ENCODE measurements around the gene MICALL2.

Gene MICALL2

DNA sequence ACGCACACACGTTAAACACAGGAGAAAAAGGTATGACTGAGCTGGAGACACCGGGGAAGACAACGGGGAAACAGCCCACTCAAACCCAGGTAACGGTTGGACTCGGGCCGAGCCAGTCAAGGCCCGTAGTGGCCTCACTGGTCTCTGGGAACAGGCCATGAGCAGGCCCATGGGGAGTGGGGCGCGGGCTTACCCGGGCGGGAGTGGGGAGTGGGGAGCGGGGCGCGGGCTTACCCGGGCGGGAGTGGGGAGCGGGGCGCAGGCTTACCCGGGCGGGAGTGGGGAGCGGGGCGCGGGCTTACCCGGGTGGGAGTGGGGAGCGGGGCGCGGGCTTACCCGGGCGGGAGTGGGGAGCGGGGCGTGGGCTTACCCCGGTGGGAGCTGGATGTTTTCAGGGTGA, 33.4 kb upstream of the MICALL2 start:
- no peak for DNase-seq

DNA sequence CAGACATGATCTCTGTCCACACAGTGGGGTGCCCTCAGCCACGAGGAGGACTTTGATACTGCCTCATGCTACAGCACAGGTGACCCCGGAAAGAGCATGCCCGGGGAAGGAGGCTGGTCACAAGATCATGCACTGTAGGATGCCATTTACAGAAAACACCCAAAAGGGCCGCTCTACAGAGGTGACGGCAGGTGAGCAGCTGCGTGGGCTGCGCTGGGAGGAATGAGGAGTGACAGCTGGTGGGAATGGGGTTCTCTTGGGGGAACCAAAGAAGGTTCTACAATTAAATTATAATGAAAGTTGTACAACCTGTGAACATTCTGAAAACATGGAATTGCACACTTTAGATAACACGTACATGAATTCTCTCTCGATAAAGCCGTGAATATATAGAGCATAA, 33.0 kb upstream of the MICALL2 start:
- no peak for DNase-seq

DNA sequence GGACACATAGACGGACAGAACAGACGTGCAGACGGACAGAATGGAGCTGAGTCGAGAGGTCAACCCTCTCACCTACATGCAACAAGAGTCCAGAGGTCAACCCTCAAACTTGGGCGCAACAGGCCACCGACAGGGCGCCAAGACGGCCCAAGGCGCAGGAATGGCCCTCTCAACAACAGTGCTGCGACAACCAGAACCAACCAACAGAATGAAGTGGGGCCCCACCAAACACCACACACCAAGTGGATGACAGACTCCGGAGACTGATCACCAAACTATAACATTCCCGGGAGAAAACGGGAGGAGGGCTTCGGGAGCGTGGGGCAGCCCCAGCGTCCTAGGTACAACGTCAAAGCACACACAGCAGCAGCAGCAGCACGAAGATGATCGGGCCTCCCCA, 31.6 kb upstream of the MICALL2 start:
- no peak for DNase-seq

DNA sequence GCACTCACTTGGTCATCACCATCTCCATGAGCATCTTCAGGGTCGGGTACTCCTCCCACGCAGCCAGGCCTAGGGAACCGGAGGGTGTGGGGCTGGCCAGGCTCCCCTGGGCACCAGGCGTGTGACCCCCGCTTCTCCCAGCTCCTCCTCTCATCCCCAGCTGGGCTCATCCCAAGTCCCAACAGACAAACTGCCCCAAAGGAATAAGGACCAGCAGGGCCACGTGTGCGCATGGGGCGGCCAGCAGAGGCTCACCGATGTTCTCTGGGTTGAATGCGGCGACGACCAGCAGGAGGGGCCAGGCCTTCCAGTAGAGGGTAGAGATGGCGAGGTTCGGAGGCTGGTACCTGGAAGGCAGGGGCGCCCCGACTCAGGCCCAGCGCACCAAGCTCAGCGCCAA, 30.1 kb upstream of the MICALL2 start:
- DNase-seq = no peak

DNA sequence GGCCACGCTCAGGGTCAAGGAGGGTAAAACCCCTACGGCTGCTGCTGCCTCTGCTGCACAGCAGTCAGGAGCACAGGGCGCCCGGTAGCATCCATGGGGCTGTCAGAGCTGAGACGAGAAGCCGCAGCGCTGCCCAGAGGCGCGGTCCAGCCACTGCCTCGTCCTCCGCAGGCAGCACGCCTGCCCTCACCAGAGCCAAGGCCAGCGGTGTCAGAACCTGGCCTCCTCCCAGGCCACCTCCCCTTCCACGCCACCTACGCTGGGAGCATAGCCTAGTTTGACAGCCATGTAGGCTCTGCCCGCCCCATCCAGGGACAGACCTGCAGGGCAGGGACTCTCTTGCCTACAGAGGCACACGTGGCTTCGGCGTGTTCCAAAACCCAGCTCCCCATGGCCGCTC, 28.7 kb upstream of the MICALL2 start:
- DNase-seq = no peak

DNA sequence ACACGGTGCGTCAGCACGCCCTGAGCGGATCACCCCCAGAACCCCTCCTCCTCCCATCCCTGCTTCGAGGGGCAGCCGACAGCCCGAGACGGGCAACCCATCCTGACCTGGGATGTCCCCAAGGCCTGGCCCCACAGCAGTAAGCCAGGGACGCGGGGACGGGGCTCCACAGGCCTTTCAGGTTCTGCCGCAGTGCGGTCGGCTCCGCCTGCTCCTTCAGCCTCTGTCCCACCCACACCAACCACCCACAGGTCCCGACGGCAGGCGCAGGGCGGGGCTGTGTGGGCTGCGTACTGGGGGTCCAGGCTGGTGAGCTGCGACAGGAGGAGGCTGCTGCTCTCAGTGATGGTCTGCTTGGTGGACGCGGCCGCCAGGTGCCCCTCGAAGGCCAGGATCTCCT, 28.2 kb upstream of the MICALL2 start:
- DNase-seq = no peak

DNA sequence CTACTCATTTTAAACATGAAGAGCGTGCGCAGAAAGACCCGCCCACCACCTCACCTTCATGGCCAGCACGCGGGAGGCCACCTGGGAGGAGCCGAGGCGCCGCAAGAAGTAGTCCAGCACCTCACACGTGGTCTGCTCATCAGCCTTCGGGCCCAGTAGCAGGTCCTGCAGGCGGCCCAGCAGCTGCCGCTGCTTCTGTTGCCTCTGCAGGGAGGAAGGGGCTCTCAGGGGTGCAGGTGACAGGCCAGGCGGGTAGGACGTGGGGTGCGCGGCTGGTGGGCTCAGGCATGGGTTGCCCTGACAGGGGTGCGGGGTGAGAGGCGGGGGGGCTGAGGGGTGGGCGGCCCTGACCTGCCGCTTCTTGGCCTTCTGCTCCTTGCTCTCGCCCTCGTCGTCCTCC, 27.3 kb upstream of the MICALL2 start:
- no peak for DNase-seq

DNA sequence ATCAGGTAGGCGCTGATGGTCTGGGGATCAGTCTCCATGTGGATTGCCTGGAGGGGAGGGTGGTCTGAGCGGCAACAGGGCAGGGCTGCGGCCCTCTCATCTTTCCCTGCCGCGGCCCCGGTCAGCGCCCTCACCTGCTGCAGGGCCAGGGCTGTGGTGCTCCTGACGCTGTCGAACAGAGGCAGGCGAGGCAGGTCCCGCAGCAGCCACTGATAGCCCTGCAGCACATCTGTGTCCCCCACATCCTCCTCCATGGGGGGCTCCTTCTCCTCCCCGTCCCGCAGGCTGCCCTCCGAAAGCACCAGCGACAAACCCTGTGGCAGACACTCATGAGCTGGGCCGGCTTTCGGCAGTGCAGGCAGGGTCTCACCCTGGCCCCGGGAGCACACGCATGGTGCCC, 25.9 kb upstream of the MICALL2 start:
- DNase-seq = no peak

DNA sequence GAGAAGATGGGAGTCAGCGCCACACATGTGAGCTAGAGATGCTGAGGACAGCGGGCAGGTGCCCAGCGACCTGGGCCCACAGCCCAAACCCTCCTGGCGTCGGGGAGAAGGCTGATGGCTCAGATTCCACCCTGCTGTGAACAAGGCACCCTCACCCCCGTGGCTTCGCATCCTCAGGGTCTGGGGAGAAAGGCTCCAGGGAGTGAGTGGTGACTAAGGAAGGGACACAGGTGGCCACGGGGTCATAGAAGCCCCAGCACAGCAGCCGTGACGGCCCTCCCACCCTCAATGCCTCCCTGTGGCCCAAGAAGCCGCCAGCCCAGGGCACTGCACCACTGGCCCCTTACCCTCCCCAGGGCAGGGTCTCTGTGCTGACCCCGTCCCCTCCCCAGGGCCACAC, 25.3 kb upstream of the MICALL2 start:
- DNase-seq = no peak

DNA sequence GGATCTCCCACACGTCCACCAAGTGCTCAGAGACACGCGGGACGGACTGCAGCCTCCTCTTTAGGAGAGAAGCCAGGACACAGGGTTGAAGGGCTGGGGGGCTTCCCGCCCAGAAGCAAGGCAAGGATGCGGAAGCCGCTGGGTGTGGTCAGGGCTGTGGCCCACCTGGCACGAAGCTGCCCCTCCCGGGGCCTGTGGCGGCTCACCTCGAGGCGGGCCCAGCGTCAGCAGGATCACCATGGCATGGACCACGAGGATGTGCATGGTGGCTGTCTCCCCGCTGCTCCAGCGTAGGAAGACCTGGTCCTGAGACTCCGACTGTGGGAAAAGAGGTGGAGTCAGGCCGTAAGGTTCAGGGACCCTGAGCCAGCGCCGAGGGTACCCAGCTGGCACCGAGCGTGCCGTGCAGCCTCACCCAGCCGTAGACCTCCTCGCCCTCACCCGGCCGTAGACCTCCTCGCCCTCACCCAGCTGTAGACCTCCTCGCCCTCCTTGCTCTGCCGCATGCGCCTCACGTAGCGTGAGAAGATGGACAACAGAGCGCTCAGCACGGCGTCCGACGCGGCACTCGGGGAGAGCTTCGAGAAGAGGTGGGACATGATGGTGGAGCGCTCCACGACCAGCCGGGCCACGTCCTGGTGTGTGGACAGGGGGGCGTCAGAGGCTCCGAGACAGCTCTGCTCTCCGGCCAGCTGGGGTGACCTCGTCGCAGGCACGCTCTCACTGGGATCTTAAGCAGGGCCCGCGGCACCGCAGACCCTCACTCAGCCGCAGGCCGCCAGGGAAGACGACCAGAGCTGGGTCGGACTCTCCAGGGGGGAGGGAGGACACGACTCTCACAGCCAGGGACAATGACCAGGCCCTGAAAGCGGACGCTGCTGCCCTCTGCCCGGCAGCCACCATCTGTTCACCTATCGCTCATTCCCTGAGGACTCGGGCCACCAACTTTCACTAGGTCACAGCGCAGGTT, 24.6 kb upstream of the MICALL2 start:
- no peak for DNase-seq

DNA sequence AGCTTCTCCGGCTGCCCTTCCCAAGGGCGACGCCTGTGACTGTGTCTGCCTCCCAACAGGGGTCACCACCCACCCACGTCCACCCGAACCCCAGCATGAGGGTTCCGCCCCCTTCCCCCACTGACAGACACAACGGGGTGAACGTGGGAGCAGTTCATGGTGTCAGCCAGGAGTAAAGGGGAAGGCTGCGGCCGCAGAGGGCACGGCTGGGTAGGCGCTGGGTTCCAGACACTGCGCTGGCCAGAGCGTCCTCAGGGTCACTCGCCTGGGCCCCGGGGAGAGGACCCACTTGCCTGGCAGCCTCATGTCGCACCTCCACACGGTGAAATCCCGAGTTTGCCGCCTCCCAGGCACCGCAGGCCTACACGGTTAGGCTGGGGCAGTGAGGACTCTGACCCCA, 23.8 kb upstream of the MICALL2 start:
- DNase-seq = no peak

DNA sequence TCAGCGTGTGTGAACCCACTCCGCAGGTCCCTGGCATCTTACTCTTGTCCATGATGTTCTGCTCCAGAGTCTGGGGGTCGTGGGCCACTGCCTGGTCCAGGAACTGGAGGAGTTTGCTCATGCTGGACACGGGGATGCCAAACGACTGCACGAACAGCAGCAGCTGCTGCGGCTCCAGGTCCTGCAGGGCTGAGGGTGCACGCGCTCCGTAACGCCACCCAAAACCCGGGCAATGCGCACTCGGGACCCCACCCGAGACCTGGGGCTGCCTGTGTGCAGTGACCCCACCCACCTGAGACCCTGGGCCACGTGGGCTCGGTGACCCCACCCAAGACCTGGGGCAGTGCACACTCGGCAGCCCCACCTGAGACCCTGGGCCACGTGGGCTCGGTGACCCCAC, 22.0 kb upstream of the MICALL2 start:
- DNase-seq = no peak

DNA sequence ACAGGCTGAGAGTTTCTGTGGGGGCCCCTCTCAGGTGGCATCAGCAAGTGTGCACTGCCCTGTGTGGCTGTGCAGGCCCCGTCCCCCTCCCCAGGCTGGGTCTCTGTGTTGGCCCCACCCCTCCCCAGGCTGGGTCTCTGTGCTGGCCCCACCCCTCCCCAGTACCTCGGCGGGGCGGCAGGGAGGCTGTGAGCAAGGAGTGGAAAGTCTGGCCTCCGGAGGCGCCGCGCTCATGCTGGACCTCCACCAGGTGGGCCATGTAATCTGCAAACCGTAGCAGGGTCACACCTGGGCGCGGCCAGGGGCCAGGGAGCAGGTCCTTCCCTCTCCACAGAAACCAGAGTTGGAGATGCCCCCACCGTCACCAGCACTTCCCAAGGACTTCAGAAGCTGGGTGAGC, 21.4 kb upstream of the MICALL2 start:
- no peak for DNase-seq

DNA sequence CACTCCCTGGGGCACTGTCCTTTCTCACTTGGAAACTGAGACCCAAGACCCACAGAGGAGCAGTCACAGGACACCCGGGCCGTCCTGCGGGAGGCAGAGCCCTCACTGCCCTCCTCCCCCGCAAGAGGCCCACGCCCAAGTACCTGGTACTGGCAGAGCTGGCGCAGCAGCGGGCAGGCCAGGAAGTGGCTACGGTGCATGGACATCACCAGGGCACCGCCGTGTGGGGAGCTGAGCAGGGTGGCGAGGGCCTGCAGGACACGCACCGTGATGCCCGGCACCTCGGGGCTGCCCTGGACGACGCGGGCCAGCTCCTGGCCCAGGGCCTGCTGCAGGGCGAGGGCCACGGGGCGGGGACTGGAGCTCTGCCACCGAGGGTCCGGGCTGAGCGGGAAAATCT, 20.0 kb upstream of the MICALL2 start:
- no peak for DNase-seq

DNA sequence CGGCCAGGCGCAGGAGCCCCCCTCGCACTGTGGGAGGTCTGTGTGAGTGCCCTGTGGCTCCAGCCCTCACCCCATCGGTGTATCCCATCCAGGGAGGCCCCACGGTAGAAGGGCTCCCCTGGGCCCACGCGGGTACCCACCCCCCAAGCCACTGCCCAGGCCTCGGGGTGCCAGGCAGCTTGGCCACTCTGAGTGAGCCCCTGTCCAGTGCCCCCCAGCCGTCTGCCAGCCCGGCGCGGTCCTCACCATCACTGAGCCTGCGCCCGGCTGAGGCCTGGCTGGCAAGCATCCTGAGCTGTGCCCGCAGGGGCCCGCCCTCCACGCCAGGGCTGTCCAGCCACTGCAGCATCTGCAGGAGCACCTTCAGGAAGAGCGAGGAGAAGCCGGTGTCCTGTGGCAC, 19.2 kb upstream of the MICALL2 start:
- DNase-seq = no peak

DNA sequence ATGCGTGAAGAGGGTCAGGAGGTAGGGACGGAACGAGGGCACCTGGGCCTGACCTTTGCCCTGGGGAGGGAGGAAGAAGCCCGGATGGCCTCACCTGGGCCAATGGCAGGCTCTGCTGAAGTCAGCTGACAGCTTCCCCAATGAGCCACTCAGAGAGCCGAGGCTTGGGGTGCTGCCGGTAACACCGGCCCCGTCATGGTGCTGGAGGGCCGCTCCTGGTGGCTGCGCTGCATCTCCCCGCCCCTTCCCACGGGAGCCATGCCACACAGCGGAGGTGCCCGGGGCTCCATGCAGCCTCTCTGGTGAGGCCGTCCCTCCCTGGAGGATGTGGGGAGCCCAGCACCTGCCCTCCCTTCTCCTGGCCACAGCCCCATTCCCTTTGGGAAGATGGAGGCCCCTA, 17.6 kb upstream of the MICALL2 start:
- DNase-seq = no peak

DNA sequence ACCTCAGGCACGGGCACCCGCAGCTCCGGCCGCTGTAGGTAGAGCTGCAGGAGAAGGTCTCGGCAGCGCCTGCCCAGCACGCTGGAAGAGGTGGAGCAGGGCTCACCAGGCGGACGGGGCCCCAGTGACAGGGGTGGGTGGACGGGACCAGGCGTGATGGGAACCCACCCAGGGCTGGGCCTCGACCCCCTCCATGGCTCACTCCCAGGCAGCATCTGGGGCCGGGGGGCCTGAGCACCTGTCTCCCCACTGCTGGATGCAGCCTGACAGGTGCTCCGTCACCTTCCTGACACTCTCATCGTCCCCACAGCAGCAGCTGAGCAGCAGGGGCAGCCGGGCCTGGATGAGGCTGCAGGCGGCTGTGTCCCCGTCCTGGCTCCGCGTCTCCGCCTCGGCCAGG, 16.7 kb upstream of the MICALL2 start:
- no peak for DNase-seq

DNA sequence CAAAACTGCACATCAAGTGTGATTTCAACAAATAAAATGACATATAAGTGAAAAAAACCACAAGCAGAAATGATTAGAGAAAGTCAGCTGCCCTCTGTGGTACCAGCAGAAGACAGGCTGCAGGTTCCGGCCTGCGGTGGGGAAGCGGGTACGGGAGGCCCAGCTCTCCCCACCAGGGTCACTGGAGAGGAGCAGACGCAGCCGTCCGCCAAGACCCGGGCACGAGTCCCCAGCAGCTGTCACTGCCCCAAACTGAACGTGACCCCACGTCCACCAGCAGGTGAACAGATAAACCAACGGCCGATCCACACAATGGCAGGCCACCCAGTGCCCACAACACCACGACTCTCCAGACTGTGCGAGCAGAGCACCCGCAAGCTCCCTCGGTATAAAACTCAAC, 16.1 kb upstream of the MICALL2 start:
- no peak for DNase-seq

DNA sequence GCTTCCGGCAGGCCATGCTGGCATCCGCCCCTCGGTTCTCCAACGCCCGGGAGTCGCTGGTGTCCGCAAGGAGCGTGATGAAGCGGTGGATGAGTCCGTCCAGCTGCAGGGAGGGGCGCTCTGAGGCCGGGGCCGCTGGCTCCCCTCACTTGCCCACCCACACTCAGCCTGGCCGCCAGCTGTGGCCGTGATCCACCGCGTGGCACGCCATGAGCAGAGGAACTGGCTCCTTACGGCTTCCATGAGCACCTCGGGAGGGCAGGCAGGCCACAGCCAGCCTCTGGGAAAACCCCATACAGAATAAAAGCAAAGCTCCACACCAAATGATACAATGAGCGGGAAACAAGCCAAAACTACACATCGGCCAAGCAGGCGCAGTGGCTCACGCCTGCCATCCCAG, 15.5 kb upstream of the MICALL2 start:
- DNase-seq = no peak

DNA sequence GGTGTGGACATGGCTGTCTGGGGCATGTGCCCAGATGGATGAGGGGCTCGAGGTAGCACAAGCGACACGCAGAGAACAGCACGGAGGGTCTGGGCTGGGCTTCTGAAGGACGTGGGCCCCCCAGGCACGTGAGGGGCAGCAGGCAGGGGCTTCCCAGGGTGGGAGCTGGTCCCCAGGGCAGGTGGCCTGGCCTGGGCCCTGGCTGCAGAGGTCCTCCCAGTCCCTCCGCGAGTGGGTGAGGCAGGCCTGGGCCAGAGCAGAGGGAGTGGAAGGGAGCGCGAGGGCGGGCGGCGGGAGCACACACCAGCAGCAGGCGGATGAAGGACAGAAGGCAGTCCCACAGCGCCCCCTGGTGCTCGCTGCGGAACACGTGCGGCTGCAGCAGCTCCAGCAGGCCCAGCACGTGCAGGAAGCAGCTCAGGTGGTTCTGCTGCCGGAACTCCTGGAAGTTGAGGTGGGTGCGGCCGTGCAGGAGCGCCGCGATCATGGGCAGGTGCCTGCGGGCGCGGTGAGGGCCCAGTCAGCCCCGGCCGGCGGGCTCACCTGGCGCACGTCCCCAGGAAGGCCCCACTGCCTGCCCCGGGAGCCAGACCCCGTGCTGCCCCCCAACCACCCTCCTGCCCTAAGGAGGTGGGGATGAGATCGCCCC, 14.7 kb upstream of the MICALL2 start:
- DNase-seq = peak; percentile 35

DNA sequence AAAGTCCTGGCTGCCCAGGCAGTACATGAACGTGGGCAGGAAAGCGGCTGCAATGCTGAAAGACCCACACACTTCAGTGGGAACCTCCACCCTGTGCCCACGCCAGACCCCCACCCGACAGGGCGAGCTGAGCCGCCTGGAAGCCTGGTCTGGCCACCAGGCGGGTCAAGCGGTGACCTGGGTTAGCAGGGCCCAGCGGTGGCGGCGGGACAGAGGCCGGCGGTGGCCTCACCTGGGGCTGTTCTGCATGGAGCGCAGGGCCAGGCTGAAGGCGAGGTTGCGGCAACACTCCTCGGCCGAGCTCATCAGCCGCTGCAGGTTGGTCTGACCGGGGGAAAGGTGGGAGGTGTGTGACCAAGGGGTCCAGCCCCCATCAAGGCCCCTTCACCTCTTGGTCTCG, 11.6 kb upstream of the MICALL2 start:
- no peak for DNase-seq

DNA sequence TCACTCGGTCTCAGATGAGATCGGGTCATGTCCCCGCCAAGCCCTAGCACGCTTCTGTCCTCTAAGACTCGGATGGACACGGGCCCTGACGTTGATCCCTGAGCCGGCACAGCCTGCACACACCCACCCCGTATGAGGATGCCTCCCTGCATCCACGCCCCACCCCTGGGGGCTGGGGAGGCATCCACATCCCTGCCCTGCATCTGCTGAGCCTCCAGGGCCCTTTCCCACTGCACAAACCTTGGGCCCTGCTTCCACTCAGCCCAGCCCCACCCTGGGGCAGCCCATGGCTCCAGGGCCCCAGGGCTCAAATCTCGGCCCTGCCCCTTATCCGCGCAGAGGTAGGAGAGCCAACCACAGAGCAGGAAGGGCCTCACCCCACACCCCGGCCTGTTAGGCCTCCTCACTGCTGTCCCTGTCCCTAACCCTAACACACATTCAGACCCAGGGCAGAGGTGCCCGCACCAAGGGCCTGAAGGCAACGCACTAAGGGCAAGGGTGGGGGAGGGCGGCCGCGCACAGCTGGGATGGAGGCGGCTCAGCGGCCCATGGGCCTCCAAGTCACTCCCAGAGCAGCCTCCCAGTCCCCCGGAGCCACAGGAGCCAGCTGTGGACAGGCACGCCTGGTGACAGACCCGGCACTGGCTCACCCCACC, 9.5 kb upstream of the MICALL2 start:
- DNase-seq = no peak

DNA sequence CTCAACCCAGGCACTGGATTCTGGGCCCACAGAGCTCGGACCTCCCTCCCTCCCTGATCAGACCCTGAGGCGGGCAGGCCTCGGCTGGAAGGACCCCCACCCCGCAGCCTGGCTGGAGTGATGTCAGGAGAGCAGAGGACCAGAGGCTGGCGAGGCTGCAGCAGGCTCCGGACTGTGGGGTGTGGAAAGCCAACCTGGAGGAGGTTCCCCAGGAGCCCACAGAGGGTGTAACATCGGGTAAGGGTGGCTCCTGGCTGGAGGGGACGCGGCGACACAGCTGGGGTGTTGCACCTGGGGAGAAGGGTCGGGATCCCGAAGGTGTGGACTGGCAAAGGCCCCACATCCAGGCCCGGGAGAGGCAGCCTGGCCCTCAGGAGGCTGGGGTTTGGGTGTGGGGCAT, 8.9 kb upstream of the MICALL2 start:
- DNase-seq = no peak

Data from NCI-H2029 treated with DMSO at 0.1 percent for 48 hours (cell line).